Kidney tubule cell (primary cell): ENCODE data around the gene ASB10.

ENCODE experiments used
- DNase-seq: peaks from one replicate; pipeline ENCODE4 v3.0.0-alpha.2; 2018; ENCODE audit warnings: low spot score

ASB10 gene

DNA sequence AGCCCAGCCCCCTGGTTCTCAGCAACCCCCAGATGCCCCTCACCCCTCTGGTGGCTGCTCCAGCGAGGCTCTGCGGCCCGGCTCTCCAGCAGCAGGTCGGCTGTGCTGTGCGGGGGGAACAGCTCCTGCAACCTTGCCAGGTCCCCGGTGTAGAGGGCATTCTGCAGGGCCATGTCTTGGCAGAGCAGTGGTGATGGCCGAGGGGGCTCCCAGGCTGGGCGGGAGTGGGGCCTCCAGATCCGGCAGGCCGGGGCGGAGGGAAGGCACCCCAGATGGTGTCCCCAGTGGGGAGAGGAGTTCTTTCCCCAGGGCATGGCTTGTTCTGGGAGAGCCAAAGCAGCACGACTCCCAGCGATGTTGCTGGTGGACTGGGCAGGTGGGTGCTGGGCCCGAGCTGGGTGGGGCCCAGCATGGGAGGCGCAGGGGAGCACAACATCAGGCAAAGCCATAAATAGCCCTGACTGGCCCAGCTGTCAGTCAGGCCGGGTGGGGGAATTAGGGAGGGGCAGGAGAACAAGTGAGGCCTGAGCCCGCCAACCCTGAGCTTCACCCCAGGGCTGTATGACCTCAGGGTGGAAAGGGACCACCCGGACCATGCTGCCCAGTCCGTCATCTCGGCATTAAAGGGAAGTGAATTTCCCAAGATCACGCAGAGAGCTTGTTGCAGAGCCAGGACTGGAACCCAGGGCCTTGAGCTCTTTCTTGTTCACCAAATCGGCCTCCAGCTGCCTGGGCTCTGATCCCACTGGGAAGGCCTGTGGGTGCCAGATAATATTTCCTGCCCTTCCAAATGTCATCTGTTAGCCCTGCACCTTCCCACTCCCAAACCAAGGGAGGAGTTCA lies 580 bp upstream of the ASB10 start:
- DNase-seq: no peak

DNA sequence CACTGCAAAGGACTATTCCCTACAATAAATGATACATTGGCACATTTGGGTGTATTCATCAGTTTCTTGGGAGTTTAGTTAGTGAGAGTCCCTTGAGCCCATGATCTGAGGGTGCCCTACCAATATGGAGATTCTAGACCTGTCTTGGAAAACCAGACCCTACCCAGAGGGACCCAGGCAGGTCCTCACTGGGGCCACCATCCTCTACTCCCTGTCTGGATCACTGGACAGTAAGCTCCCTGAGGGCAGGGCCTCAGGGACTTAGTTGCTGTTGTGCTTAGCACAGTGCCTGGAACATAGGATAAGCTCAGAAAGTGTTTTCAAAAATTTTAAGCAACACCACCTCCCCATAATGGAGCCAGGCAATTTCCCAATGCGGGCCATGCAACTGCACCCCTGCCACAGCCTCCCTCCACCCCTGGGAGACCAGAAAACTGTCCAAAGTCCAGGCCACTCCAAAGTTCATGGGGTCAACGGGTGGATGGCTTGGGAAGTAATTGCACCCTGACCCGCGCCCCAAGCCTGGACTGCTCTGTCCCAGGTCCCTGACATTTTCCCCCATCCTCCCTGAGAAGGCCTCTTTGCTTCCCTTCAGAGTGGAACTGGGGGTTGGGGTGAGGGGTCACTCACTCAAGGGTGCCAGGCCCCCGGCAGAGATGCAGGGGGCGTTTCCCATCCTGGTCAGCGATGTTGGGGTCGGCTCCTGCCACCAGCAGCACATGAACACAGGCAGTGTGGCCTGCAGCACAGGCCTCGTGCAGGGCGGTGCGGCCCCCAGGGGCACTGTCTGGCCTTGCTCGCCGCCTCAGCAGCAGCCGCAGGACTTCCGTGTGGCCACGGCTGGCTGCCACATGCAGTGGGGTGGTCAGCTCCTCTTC lies 1.0 kb downstream of the ASB10 start:
- no peak for DNase-seq

DNA sequence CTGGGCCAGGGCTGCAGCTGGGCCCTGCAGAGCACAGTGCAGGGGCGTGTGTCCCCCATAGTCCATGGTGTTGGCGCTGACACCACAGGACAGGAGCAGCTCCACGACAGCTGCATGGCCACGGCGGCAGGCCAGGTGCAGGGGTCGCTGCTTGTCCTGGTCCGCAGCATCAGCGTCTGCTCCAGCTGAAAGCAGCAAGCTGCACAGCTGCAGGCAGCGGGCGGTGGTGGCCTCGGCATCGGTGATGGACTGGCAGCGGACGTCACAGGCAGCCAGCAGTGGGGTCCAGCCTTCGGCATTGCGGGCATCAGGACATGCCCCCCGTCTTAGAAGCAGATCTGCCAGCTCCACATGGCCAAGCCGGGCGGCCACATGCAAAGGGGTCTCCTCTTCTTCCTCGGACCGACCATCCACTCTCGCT lies 6.0 kb downstream of the ASB10 start:
- DNase-seq: no peak

DNA sequence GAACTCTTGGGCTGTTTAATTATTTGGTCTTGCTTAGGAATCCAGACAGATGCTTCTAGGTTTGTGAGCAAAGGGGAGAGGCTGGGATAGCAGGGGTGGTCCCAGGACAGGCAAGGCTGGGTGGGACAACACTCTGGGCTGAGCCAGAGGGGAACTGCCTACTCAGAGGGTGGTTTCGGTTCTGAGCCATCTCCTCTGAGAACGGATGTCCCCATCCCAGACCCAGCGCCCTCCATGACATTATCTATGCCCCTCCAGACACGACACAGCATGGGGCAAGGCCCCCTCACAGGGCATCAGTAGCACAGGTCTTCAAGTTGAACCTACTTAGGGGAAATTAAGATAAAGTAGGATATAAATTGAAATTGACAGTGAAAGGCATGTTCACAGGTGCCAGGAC lies 7.1 kb downstream of the ASB10 start:
- no peak for DNase-seq

DNA sequence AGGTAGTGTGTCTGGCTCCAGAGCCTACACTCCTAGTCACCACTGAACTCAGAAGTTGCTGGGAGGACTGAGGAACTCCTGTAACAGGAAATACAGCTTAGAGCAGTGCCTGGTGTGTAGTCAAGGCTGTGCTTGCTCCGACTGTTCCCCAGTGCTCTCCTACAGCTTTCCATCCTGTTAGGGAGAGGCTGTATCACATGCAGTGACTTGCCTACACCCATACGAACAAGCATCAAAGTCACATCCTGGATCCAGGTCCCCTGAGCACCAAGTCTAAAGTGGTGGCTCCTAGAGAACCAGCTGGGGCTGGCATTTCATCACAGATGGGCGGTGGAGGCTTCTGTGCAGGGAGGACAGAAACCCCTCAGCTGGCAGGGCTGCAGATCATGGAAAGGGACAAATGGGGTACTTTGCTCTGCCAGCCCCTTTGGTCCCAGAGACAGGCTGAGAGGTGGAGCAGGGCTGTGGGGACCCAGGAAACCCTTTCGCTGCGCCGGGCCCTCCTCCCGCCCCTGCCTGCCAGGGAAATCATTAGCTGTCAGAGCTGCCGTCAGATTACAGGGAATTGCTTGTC lies 7.7 kb downstream of the ASB10 start:
- DNase-seq: no peak

DNA sequence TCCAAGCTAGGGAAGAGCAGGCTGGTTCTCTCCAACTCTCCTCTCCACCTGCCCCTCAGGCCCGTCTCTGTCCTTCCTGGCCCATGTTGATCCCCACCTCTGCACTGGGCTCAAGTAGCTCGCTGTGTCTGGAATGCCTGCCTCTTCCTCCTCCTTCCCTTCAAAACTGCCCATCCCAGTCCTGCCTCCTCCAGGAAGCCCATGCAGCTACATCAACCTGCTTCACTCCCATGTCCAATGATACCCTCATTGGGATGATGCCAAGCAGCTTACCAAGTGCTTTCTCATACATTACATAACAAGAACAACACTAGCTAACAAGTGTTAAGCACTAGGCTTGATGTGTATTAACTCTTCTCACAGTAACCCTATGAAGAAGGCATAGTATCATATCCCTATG lies 8.2 kb downstream of the ASB10 start:
- DNase-seq: no peak

DNA sequence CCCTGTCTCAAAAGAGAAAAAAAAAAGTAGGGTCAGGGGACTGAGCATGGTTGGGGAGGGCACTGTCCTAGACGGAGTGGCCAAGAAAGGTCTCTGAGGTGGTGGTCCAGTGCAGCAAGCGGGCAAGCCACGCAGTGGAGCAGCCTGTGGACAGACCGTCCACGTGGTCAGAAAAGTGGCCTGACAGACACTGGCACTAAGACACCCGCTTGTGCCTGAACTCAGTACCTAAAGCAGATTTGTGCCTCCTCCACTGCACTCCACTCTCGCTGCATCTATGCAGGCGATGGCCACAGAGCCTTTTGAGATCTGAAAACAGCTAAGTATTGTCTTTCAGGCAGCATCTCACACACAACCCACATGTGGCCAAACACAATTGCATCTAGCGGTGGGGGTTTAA lies 8.8 kb downstream of the ASB10 start:
- DNase-seq: no peak

DNA sequence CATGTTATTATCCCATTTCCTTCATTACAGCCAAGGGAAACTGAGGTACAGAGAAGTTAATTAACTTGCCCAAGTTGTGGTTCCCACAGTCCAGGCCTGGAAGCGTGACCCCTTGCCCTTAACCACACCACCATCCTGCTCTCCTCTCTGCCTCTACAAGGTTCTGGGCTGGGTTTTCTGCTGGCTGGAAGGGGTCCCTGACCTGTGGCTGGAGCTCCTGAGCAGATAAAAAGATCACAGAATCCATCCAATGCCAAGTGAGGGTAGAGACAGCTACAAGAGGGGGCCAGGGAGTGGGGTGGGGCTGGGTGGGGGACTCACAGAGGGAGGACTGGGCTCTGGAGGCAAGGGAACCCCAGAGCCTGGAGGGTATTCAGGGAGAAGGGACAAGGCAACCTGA lies 9.7 kb downstream of the ASB10 start:
- no peak for DNase-seq

DNA sequence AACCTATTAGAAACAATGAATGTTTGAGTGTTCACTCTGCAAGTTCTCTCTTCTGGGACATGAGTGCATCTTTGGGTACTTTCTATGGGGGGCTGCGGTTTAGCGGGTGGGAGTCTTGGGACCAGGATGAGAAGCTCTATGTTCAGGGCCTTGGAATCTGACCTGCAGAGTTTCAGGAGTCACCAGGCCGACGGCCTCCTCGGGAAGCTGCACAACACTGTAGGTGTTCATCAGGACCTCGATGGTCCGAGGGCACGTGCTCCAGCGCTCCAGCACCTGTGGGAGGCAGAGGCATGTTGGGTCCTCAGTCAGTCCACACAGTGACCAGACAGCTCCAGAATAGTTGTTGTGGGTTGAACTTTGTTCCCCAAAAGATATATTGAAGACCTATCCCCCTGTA lies 10.6 kb downstream of the ASB10 start:
- no peak for DNase-seq

DNA sequence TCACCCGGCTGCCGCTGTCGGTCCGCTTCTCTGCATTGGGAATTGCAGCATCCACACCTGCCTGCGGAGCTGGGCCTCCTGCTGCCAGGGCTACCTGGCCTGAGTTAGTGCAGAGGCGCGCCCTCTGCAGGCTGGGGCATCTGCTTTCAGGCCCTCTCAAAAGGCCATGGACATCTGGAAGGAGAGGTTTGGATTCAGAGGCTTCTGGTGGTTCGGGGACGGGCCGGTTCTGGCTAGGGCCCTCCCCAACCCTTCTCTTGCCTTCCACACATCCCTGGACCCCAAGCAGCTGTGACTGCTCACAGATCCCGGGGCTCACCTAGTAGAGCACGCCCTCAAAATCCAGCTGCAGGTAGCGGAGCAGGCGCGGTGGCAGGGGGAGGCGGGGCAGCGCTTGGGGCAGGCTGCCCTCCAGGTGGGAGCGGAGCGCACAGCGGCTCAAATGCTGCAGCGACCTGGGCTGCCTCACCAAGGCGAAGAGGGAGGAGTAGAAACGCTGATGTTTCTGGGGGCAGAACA lies 11.2 kb downstream of the ASB10 start:
- no peak for DNase-seq

DNA sequence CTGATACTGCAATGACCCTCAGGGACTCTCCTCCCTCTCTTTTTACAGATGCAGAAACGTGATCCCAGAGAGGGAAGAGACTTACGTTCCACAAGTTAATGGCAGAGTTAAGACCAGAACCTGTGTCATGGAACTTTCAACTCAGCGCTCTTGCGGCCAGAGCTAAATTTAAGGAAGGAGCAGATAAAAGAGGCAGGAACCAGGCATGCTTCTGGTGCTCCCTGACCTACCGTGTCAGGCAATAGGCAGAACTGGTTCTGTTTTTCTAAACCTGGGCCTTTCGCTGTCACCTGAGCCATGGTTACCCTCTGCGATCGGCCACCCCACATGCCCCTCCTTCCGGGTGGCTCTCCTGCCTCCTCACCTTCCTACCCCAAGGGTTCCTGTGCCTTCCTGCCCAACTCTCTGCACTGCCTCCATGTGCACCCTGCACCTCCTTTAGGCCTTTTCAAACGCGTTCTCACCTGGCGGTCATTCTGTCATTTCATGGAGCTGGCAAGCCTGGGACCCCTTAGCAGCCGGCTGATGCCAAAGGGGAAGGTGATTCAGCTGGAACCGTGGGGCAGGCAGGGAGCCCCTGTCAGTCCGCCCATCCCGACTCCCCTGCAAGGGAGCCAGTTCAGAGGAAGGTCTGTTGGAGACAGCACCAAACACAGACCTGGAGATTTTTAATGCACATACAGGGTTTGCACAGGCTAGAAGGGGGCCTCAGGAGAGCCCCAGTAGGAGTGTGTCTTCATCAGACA lies 11.8 kb downstream of the ASB10 start:
- DNase-seq: no peak

DNA sequence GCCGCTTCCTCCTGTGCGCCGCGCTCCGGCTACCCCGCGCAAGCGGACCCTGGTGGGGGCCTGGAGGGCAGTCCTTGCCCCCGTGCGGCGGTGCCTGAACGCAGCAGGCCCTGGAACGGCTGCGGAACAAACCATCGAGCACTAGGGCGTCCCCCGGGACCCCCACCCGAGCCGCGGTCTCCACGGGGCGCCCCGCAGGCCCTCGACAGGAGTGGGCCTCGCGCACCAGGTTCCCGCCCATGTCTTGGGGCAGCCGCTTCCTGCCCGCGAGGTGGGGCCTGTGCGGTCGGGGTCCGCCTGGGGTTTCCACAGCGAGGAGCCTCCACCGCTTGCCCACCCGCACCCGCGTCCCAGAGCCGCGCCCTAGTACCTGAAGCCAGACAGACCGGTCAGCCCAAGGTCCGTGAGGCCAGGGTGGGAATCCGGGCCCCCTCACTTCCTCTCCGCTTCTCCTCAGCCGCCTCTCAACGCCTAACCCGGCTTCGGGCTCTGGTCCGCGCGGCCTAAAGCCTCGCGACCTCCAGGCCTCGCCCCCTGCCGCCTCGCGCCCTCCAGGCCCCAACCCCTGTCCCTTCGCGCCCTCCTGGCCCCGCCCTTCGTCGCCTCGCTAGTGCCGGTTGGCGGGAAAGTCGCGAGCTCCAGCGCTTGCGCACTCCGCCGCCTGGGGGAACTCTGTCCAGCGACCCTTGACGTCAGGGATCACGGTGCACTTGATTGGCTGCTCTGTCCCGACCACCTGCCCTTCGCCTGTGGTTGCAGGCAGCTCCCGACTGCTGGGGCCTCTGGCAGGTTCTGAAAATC lies 12.6 kb downstream of the ASB10 start:
- no peak for DNase-seq

DNA sequence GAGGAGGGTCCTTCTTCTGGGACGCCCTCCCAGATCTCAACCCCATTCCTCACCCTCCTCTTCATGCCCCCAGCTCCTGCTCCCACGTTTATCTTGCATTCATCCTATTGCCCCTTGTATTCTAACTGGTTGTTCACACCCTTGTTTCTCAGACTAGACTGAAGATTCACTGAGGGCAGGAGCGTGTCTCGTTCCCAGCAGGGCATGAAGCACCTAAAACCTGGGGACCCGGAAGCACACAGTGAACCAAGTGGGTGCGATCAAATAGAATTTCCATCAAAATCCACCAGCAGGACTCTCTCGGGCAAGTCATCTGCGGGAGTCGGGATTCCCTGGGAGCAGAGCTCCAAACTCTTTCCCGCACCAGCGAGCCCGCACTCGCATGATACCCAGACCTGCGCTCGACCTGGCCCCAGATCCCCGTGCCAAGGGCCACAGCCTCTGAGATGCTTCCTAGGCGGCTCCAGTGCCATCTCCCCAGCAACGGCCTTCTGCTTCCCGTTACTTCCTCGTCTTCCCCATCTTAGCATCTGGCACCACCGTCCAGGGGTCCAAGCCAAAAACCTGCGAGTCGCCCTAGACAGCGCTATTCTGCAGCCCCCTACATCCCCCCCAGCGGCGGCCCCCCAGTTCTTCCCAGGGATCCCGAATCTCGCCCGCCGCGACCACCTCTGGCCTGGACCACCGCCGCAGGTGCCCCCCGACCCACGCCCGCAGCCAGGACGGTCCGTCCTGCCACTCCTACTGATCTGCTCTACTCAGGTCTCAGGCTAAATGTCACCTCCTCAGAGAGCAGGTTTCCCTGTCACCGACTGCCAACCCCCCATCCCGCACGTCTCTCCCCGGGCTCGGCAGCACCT lies 13.4 kb downstream of the ASB10 start:
- DNase-seq: no peak

DNA sequence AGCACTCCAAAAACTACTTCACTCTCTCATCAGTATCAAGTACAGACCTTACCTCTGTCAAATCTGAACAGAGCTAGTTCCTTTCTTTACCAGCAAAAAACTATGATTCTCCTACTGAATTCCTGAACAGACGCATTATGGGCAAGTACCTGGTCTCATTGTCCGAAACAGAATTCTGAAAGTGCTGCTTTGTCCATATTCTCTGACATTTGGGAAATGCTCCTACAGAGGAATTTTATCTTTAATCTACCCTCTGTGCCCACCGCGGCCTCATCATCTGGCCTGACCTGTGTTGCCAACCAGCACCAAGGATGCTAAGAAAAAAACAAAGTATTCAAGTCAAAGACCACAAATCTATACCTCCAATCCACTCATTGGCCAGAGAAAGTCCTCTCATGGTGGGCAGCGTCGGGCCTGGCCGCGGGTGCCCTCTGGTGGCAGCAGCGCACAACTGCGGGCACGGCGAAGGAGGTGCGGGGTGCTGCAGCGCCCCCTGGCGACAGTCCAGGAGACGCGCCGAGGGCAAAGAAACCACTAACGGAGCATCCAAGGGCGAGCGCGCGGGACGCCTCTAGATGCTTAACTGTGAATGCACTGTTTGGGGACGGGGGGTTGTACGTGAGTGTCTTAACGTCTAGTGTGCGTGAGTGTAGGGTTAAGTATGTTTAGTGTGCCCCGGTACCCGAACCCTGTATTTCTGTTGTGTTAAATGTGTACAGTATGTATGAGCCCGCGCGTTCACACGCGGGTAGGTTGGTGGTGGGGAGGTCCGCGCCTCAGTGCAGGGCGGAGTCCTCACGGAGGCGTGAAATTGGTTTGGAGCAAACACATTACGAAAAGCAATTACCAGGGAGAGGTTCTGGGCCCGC lies 14.5 kb downstream of the ASB10 start:
- peak; percentile 66 for DNase-seq

DNA sequence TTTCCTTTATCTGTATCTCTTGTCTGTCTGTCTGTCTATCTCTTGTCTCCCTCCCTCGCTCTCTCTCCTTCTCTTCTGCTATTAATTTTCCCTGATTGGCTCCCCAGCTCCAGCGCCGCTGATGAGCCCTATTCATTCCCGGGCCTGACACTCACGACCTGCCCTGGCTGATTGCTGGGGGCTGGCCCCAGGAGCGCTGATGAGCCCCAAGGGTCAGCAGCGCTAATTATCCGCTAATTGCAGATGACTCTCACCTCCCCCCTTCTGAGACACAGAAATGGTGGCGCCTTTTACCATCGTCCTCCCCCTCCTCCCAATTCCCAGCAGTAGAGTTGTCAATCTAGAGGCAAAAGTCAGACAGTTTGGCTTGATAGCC lies 18.3 kb downstream of the ASB10 start:
- DNase-seq: no peak

DNA sequence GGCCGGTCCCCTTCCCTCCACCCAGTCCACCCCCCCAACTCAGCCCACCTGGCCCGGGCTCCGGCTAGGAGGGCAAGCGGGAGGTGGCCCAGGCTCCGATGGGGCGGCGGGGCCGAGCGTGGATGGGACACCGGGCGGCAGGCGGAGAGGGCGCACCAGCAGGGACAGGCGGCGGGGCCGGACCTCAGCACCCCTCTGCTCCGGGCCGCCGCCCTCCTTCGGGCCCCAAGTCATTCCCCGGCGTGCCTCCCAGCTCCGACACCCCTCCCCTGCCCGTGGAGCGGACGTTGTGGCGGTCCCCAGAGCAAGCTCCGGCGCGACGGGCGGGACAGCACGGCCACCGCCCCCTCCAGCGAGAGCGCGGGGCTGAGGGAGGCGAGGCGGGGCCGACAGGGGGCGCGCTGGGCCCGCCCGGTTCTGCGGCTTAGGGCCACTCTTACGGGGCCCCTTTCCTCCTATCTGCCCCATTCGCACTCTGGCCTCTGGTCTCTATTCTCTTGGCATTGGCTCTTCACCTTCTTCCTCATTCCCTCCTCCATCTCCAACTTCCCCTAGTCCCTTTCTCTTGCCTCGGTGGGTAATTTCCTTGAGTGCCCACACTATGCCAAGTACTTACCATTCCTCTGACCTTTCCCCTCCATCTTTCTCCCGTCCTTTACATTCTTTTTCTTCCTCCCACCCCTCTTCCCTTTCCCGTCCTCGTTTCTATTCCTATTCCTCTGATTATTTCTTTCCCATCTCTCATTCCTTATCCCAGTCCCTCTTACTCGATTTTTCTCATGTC lies 18.9 kb downstream of the ASB10 start:
- DNase-seq: no peak

DNA sequence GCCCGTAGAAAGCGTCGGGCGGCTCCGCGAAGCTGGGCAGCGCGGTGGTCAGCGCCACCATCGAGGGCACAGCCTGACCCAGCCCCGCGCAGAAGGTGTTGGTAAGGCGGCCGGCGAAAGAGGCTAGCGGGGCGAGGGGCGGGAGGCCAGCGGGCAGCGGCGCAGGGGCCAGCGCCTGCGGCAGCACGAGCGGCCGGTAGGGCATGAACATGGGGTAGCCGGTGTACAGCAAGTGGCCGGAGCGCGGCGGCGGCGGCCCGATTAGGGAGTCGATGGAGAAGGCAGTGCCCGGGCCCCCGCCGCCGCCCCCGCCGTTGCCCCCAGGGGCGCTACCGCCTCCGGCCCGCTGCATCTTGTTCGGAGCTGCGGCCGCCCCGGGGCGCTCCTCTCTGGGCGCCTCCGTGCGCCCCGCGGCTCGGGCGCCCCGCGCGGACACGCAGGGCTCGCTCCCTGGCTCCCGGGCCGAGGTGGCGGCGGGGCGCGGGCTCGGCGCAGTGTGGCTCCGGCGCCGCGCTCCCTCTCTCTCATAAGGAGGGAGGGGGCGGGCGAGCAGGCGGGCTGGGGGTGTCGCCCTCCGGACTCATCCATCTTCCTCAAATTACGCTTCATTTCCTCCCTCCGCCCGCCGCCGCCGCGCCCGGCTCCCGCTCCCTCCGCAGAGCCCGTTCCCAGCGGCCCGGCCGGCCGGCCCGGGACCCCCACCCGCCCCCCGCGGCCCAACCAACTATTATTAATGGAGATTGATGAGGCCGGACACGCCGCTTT lies 19.7 kb downstream of the ASB10 start, which contains the start of gene GBX1:
Gene GBX1 (minus strand): TSS at position 498 of the 765 bp plus-strand sequence. CDS start 146 bp downstream, at position 352.
- peak; percentile 23 for DNase-seq
